SK-N-SH (cell line): ENCODE results near the gene FUNDC2. TPM values are rescaled to one million over a fixed set of nuclear protein-coding genes. Genes with fewer than 3 reads are reported as not detected.

Source experiments
- CTCF ChIA-PET: fragments of 300-600, 350-600 bp; formaldehyde crosslinking; extraction: SDS; loops from one replicate; lab custom pipeline; 2021; lab: Yijun Ruan, JAX
- POLR2A ChIA-PET: fragments of 350-600 bp; sonication (Branson Sonifier 250); formaldehyde crosslinking; extraction: SDS; loops from one replicate; lab custom pipeline; 2020; ENCODE audit warnings: antibody characterized with exemption, inconsistent platforms; lab: Yijun Ruan, JAX
- DNase-seq: peaks from one replicate; pipeline ENCODE4 v3.0.0; 2012
- H2AFZ ChIP-seq: fragments of 200-600 bp; sonication (generic); 2 replicates; pipeline ENCODE4 v1.8.1; 2016; ENCODE audit warnings: antibody characterized with exemption, mild to moderate bottlenecking, low read depth
- H3F3A ChIP-seq: fragments of 200-600 bp; sonication (generic); replicated peaks from 2 replicates; pipeline ENCODE3; 2016; ENCODE audit warnings: antibody characterized with exemption, mild to moderate bottlenecking; ENCODE audit not compliant: insufficient read depth
- H3K27ac ChIP-seq, 2 experiments: fragments of 200-500 bp in 1 of 2; fragments of 200-600 bp in 1 of 2; sonication (Bioruptor generic) in 1 of 2; sonication (generic), shearing (Covaris generic) in 1 of 2; 2 replicates each; pipeline versions ENCODE4 v1.5.1 to v1.6.1; 2014 to 2016; ENCODE audit warnings: low read depth in 2 of 2, inconsistent platforms in 1 of 2, low read length in 1 of 2, mild to moderate bottlenecking in 1 of 2, mixed read lengths in 1 of 2
- H3K27me3 ChIP-seq: fragments of 200-600 bp; sonication (generic), shearing (Covaris generic); 2 replicates; pipeline ENCODE4 v1.6.1; 2016; ENCODE audit warnings: mixed run types; ENCODE audit not compliant: insufficient read depth
- H3K36me3 ChIP-seq, 2 experiments: fragments of 200-500 bp in 1 of 2; fragments of 200-600 bp in 1 of 2; sonication (Bioruptor generic) in 1 of 2; sonication (generic) in 1 of 2; replicated peaks in 1 of 2; 2 replicates each; pipeline versions ENCODE3 to v1.5.1; 2014 to 2016; ENCODE audit warnings: low read length in 1 of 2, mild to moderate bottlenecking in 1 of 2; ENCODE audit not compliant: insufficient read depth in 2 of 2, control insufficient read depth in 1 of 2
- H3K4me1 ChIP-seq, 2 experiments: fragments of 200-500 bp in 1 of 2; fragments of 200-600 bp in 1 of 2; sonication (Bioruptor generic) in 1 of 2; sonication (generic), shearing (Covaris generic) in 1 of 2; 2 replicates each; pipeline versions ENCODE4 v1.5.1 to v1.6.1; 2014 to 2016; ENCODE audit warnings: low read depth in 1 of 2, low read length in 1 of 2, mixed run types in 1 of 2; ENCODE audit not compliant: insufficient read depth in 2 of 2, control insufficient read depth in 1 of 2
- H3K4me2 ChIP-seq: fragments of 200-600 bp; sonication (generic), shearing (Covaris generic); 2 replicates; pipeline ENCODE4 v1.6.1; 2017; ENCODE audit warnings: mixed run types
- H3K4me3 ChIP-seq, 2 experiments: fragments of 200-500 bp in 1 of 2; fragments of 200-600 bp in 1 of 2; sonication (Bioruptor generic) in 1 of 2; sonication (generic), shearing (Covaris generic) in 1 of 2; 2 replicates each; pipeline versions ENCODE4 v1.5.1 to v1.8.1; 2014 to 2016; ENCODE audit warnings: low read depth in 2 of 2, inconsistent platforms in 1 of 2, low read length in 1 of 2, mild to moderate bottlenecking in 1 of 2, mixed read lengths in 1 of 2, moderate library complexity in 1 of 2
- H3K79me2 ChIP-seq: fragments of 200-600 bp; sonication (generic); 2 replicates; pipeline ENCODE4 v1.8.1; 2017; ENCODE audit warnings: mild to moderate bottlenecking; ENCODE audit not compliant: insufficient read depth
- H3K9ac ChIP-seq: fragments of 200-600 bp; sonication (generic); 2 replicates; pipeline ENCODE4 v1.6.1; 2017; ENCODE audit warnings: mixed run types
- H3K9me2 ChIP-seq: fragments of 200-600 bp; sonication (generic); 2 replicates; pipeline ENCODE4 v1.6.1; 2017; ENCODE audit warnings: mixed run types
- H3K9me3 ChIP-seq: fragments of 200-600 bp; sonication (generic); 2 replicates; pipeline ENCODE4 v1.6.1; 2017; ENCODE audit warnings: mixed run types, mild to moderate bottlenecking, moderate library complexity
- H4K20me1 ChIP-seq: fragments of 200-600 bp; sonication (generic); 2 replicates; pipeline ENCODE4 v1.6.1; 2017; ENCODE audit warnings: mild to moderate bottlenecking, mixed run types; ENCODE audit not compliant: insufficient read depth
- EZH2phosphoT487 ChIP-seq: fragments of 200-600 bp; sonication (generic); IDR thresholded peaks from 2 replicates; pipeline ENCODE4 v1.6.1; 2017; ENCODE audit warnings: low read depth, mixed run types, mild to moderate bottlenecking, antibody characterized with exemption, moderate library complexity, borderline replicate concordance
- JUND ChIP-seq: IDR thresholded peaks from 2 replicates; pipeline ENCODE4 v1.4.0; 2012
- NFIC ChIP-seq: IDR thresholded peaks from 2 replicates; pipeline ENCODE4 v1.4.0; 2012; ENCODE audit warnings: borderline replicate concordance
- POLR2AphosphoS5 ChIP-seq: IDR thresholded peaks from 2 replicates; pipeline ENCODE4 v1.6.1; 2012; ENCODE audit warnings: low read depth, low read length
- RFX5 ChIP-seq: IDR thresholded peaks from 2 replicates; pipeline ENCODE4 v1.6.1; 2012; ENCODE audit warnings: mild to moderate bottlenecking, improper control_type of control experiment, low read length
- SIN3A ChIP-seq: IDR thresholded peaks from 2 replicates; pipeline ENCODE4 v1.6.1; 2012; ENCODE audit warnings: low read depth, mild to moderate bottlenecking, low read length, moderate library complexity, borderline replicate concordance
- TAF1 ChIP-seq: IDR thresholded peaks from 2 replicates; pipeline ENCODE4 v1.6.1; 2012; ENCODE audit warnings: low read depth, mild to moderate bottlenecking, low read length, moderate library complexity, borderline replicate concordance
- TCF12 ChIP-seq: IDR thresholded peaks from 2 replicates; pipeline ENCODE4 v1.4.0; 2012
- TEAD4 ChIP-seq: IDR thresholded peaks from 2 replicates; pipeline ENCODE4 v1.4.0; 2012; ENCODE audit warnings: mild to moderate bottlenecking, borderline replicate concordance; ENCODE audit not compliant: insufficient read depth
- YY1 ChIP-seq: IDR thresholded peaks from 2 replicates; pipeline ENCODE4 v1.4.0; 2012; ENCODE audit warnings: low read depth, mild to moderate bottlenecking
- WGBS: methylation state at CpG from one replicate; pipeline ENCODE4 v1.1.6; 2017; ENCODE audit warnings: low lambda C conversion rate; 5-methylcytosine and 5-hydroxymethylcytosine counted together
- polyA plus RNA-seq, 3 experiments: library from polyadenylated mRNA; depleted of rRNA; stranded (reverse); fragments of >200 nt; gene quantifications; 2 replicates each; pipeline ENCODE4 v1.2.3, GENCODE V29; 2012
- TF ChIP-seq, protein P1 (sequence below): IDR thresholded peaks from 2 replicates; pipeline ENCODE4 v1.6.1; 2012; ENCODE audit warnings: mild to moderate bottlenecking, low read depth, low read length, moderate library complexity
- TF ChIP-seq, protein P2 (sequence below): fragments of 150-350 bp; IDR thresholded peaks from 2 replicates; pipeline ENCODE4 v1.6.1; 2017; ENCODE audit warnings: antibody characterized with exemption, low read length, low read depth, borderline replicate concordance
- TF ChIP-seq, protein P3 (sequence below): fragments of 150-350 bp; IDR thresholded peaks from 2 replicates; pipeline ENCODE4 v1.6.1; 2016; ENCODE audit warnings: mild to moderate bottlenecking, low read depth, low read length

The FUNDC2 gene
- polyA plus RNA-seq, 1 of the 3 experiments (the other 2 are of a cell fraction), result 55.9 TPM

DNA sequence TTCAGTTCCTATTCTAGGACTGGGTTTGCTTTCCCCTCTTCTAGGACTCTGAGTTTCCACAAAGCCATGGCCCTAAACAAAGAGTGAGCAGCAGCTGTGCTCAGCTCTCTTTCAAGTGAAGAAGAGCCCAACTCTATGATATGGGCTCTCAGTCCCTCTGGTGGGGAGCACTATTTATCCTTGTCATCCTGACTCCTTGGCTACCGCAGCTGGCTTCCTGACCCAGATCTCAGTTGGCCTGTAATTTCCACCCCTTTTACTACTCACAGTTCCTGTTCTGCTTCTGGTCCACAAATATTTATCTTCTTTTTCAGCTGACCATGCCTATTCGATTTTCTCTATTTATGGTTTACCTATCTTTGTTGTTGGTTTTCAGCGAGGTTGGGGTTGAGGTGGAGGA is 37.9 kb upstream of the FUNDC2 start (continued):
- no peak for TF ChIP-seq SIN3A
- no peak for TF ChIP-seq EZH2phosphoT487
- no peak for TF ChIP-seq RFX5
- TF ChIP-seq POLR2AphosphoS5, result no peak
- TF ChIP-seq, protein P1, sequence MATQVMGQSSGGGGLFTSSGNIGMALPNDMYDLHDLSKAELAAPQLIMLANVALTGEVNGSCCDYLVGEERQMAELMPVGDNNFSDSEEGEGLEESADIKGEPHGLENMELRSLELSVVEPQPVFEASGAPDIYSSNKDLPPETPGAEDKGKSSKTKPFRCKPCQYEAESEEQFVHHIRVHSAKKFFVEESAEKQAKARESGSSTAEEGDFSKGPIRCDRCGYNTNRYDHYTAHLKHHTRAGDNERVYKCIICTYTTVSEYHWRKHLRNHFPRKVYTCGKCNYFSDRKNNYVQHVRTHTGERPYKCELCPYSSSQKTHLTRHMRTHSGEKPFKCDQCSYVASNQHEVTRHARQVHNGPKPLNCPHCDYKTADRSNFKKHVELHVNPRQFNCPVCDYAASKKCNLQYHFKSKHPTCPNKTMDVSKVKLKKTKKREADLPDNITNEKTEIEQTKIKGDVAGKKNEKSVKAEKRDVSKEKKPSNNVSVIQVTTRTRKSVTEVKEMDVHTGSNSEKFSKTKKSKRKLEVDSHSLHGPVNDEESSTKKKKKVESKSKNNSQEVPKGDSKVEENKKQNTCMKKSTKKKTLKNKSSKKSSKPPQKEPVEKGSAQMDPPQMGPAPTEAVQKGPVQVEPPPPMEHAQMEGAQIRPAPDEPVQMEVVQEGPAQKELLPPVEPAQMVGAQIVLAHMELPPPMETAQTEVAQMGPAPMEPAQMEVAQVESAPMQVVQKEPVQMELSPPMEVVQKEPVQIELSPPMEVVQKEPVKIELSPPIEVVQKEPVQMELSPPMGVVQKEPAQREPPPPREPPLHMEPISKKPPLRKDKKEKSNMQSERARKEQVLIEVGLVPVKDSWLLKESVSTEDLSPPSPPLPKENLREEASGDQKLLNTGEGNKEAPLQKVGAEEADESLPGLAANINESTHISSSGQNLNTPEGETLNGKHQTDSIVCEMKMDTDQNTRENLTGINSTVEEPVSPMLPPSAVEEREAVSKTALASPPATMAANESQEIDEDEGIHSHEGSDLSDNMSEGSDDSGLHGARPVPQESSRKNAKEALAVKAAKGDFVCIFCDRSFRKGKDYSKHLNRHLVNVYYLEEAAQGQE, result no peak
- TF ChIP-seq TAF1, result no peak
- TF ChIP-seq, protein P2, sequence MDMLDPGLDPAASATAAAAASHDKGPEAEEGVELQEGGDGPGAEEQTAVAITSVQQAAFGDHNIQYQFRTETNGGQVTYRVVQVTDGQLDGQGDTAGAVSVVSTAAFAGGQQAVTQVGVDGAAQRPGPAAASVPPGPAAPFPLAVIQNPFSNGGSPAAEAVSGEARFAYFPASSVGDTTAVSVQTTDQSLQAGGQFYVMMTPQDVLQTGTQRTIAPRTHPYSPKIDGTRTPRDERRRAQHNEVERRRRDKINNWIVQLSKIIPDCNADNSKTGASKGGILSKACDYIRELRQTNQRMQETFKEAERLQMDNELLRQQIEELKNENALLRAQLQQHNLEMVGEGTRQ, result no peak
- TF ChIP-seq, protein P3, sequence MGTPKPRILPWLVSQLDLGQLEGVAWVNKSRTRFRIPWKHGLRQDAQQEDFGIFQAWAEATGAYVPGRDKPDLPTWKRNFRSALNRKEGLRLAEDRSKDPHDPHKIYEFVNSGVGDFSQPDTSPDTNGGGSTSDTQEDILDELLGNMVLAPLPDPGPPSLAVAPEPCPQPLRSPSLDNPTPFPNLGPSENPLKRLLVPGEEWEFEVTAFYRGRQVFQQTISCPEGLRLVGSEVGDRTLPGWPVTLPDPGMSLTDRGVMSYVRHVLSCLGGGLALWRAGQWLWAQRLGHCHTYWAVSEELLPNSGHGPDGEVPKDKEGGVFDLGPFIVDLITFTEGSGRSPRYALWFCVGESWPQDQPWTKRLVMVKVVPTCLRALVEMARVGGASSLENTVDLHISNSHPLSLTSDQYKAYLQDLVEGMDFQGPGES, result no peak

DNA sequence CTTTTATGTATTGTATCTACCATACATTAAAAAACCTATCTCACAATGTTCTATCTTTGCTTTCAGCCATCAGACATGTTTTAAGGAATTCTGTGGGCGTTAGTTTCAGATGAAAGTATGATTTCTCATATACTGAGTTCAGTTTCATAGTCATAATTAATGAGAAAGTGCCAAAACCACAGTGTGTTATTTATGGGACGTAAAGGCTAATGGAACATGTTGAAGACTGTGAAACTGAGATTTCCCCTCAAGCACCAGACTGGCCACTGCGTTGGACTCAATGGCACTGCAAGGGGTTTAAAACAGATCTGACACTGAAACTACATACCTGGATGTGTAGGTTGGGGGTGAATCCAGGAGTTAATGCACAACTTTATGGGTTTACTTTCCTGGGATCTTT is 36.1 kb upstream of the FUNDC2 start:
- H3K4me3 ChIP-seq, result no peak overlapping the region
- H3K79me2 ChIP-seq, result no peaks in the 10 kb centered on the region
- no peaks in the 10 kb centered on the region for H3F3A ChIP-seq
- POLR2A ChIA-PET, result no interaction called here
- no peaks in the 10 kb centered on the region for H4K20me1 ChIP-seq
- no peak overlapping the region for H3K4me2 ChIP-seq
- TF ChIP-seq TEAD4 (no peak), YY1 (no peak), TAF1 (no peak), NFIC (no peak), JUND (no peak), TCF12 (no peak)
- TF ChIP-seq, protein P3, result no peak
- TF ChIP-seq, protein P2, result no peak
- WGBS, result 21% methylated on average over 3 of the region's 3 CpGs
- H3K4me1 ChIP-seq, result no peaks in the 10 kb centered on the region
- no peak overlapping the region for H3K9ac ChIP-seq
- no peak for DNase-seq
- CTCF ChIA-PET, result interaction anchor here (1.0 kb wide), 1 partner anchor 66 kb away, joined by 3 read pairs; no protein-coding TSS in a partner anchor
- H3K36me3 ChIP-seq, result no peaks in the 10 kb centered on the region
- H2AFZ ChIP-seq, result no peak overlapping the region
- no peak overlapping the region for H3K27ac ChIP-seq
- no peaks in the 10 kb centered on the region for H3K27me3 ChIP-seq
- no peaks in the 10 kb centered on the region for H3K9me2 ChIP-seq
- no peaks in the 10 kb centered on the region for H3K9me3 ChIP-seq
